H1 (cell line): ENCODE data around the gene KHDRBS2.

Experiments used
- CBX8 ChIP-seq: fragments of 300-800, 300-1000 bp; sonication (generic); IDR thresholded peaks from 2 replicates; pipeline ENCODE4 v1.7.1; 2016; ENCODE audit warnings: low read depth, low read length, borderline replicate concordance
- GTF2F1 ChIP-seq: IDR thresholded peaks from 2 replicates; pipeline ENCODE4 v1.6.1; 2012; ENCODE audit warnings: low read depth, low read length, improper control_type of control experiment, borderline replicate concordance
- HDAC2 ChIP-seq, 2 experiments: fragments of 300-600 bp in 1 of 2; sonication (generic) in 1 of 2; IDR thresholded peaks; 2 replicates each; pipeline ENCODE4 v1.6.1; 2011 to 2012; ENCODE audit warnings: low read depth in 2 of 2, low read length in 2 of 2, mild to moderate bottlenecking in 2 of 2, moderate library complexity in 2 of 2, borderline replicate concordance in 1 of 2, inconsistent platforms in 1 of 2
- JUND ChIP-seq: IDR thresholded peaks from 2 replicates; pipeline ENCODE4 v1.6.1; 2011; ENCODE audit warnings: mild to moderate bottlenecking, improper control_type of control experiment, low read length
- NRF1 ChIP-seq: IDR thresholded peaks from 2 replicates; pipeline ENCODE4 v1.6.1; 2011; ENCODE audit warnings: mild to moderate bottlenecking, low read depth, low read length, improper control_type of control experiment
- POLR2A ChIP-seq, 2 experiments: IDR thresholded peaks; 1 replicate in 1 of 2; 2 replicates in 1 of 2; pipeline ENCODE4 v1.6.1; 2011; ENCODE audit warnings: low read depth in 2 of 2, low read length in 2 of 2, mild to moderate bottlenecking in 2 of 2; ENCODE audit errors: control extremely low read depth in 1 of 2
- POLR2AphosphoS5 ChIP-seq: IDR thresholded peaks from 2 replicates; pipeline ENCODE4 v1.6.1; 2011; ENCODE audit warnings: low read depth, low read length
- POU5F1 ChIP-seq: IDR thresholded peaks from 2 replicates; pipeline ENCODE4 v1.6.1; 2011; ENCODE audit warnings: low read depth, mild to moderate bottlenecking, low read length, moderate library complexity
- RFX5 ChIP-seq: IDR thresholded peaks from 2 replicates; pipeline ENCODE4 v1.6.1; 2011; ENCODE audit warnings: low read depth, low read length, improper control_type of control experiment, borderline replicate concordance
- SIN3A ChIP-seq, 2 experiments: IDR thresholded peaks in 1 of 2; conservative IDR thresholded peaks in 1 of 2; 2 replicates each; pipeline ENCODE4 v1.6.1; 2011 to 2012; ENCODE audit warnings: low read length in 2 of 2, improper control_type of control experiment in 1 of 2, low read depth in 1 of 2, mild to moderate bottlenecking in 1 of 2
- YY1 ChIP-seq: IDR thresholded peaks from 2 replicates; pipeline ENCODE4 v1.6.1; 2011; ENCODE audit warnings: low read depth, mild to moderate bottlenecking, low read length
- ZNF274 ChIP-seq: IDR thresholded peaks from 2 replicates; pipeline ENCODE4 v1.7.0; 2012; ENCODE audit warnings: low read length, borderline replicate concordance; ENCODE audit errors: extremely low read depth
- TF ChIP-seq, protein P1 (sequence below), 3 experiments: IDR thresholded peaks; 1 replicate in 2 of 3; 2 replicates in 1 of 3; pipeline versions ENCODE4 v1.5.1 to v1.6.1; 2011; ENCODE audit warnings: low read length in 3 of 3, mild to moderate bottlenecking in 3 of 3, inconsistent platforms in 2 of 3, low read depth in 1 of 3, moderate library complexity in 1 of 3; ENCODE audit not compliant: insufficient read depth in 1 of 3; ENCODE audit errors: control extremely low read depth in 1 of 3
- TF ChIP-seq, protein P2 (sequence below): IDR thresholded peaks from 2 replicates; pipeline ENCODE4 v1.6.1; 2012; ENCODE audit warnings: inconsistent platforms

DNA sequence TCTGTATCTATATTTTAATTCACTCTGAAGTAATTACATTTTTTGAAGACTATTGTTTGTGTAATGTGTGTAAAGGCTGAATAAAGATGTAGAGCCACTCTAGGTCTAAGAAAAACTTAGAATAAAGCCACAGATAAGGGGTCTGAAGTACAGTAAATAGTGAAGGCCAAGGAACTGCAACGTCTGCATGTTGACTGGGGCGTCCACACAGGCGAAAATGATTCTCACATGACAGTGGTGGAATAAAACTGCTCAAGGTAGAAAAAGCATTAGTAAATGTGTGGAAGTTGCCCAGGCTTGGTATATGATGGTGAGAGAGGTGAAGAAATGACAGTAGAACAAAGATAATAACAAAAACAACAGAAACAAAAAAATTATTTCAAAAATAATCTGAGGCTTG lies 196.2 kb downstream of the KHDRBS2 start:
- TF ChIP-seq GTF2F1 (no peak), ZNF274 (no peak), POU5F1 (no peak), POLR2AphosphoS5 (no peak), JUND (no peak), HDAC2 (IDR thresholded peaks at IDR 0.05; ENCODE audit: borderline replicate concordance in 1 of 2, low read depth in 2 of 2, low read length in 2 of 2) (no peak), SIN3A (conservative IDR thresholded peaks at IDR 0.05 in 1 of 2, IDR thresholded peaks at IDR 0.05 in 1 of 2; ENCODE audit: low read depth in 1 of 2, low read length in 2 of 2) (no peak), NRF1 (no peak), RFX5 (no peak), POLR2A (IDR thresholded peaks at IDR 0.05; ENCODE audit: control extremely low read depth in 1 of 2, low read depth in 2 of 2, low read length in 2 of 2) (no peak), CBX8 (no peak), YY1 (no peak)
- TF ChIP-seq, protein P1, sequence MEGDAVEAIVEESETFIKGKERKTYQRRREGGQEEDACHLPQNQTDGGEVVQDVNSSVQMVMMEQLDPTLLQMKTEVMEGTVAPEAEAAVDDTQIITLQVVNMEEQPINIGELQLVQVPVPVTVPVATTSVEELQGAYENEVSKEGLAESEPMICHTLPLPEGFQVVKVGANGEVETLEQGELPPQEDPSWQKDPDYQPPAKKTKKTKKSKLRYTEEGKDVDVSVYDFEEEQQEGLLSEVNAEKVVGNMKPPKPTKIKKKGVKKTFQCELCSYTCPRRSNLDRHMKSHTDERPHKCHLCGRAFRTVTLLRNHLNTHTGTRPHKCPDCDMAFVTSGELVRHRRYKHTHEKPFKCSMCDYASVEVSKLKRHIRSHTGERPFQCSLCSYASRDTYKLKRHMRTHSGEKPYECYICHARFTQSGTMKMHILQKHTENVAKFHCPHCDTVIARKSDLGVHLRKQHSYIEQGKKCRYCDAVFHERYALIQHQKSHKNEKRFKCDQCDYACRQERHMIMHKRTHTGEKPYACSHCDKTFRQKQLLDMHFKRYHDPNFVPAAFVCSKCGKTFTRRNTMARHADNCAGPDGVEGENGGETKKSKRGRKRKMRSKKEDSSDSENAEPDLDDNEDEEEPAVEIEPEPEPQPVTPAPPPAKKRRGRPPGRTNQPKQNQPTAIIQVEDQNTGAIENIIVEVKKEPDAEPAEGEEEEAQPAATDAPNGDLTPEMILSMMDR (IDR thresholded peaks at IDR 0.05; ENCODE audit: control extremely low read depth in 1 of 3, insufficient read depth in 1 of 3, low read depth in 1 of 3, low read length in 3 of 3) = no peak
- TF ChIP-seq, protein P2, sequence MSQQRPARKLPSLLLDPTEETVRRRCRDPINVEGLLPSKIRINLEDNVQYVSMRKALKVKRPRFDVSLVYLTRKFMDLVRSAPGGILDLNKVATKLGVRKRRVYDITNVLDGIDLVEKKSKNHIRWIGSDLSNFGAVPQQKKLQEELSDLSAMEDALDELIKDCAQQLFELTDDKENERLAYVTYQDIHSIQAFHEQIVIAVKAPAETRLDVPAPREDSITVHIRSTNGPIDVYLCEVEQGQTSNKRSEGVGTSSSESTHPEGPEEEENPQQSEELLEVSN = no peak
